GM23248 (cell line): ENCODE results near the gene ANKRD12.

ENCODE experiments used
- EZH2 ChIP-seq: fragments of 200-600 bp; sonication (generic); IDR thresholded peaks from 2 replicates; pipeline ENCODE4 v1.6.1; 2018; ENCODE audit warnings: antibody characterized with exemption, mild to moderate bottlenecking; ENCODE audit not compliant: insufficient read depth, poor library complexity, severe bottlenecking
- EZH2phosphoT487 ChIP-seq: fragments of 200-600 bp; sonication (generic); IDR thresholded peaks from 2 replicates; pipeline ENCODE4 v1.6.1; 2018; ENCODE audit warnings: antibody characterized with exemption, moderate library complexity, mild to moderate bottlenecking, low read depth; ENCODE audit not compliant: insufficient read depth

DNA sequence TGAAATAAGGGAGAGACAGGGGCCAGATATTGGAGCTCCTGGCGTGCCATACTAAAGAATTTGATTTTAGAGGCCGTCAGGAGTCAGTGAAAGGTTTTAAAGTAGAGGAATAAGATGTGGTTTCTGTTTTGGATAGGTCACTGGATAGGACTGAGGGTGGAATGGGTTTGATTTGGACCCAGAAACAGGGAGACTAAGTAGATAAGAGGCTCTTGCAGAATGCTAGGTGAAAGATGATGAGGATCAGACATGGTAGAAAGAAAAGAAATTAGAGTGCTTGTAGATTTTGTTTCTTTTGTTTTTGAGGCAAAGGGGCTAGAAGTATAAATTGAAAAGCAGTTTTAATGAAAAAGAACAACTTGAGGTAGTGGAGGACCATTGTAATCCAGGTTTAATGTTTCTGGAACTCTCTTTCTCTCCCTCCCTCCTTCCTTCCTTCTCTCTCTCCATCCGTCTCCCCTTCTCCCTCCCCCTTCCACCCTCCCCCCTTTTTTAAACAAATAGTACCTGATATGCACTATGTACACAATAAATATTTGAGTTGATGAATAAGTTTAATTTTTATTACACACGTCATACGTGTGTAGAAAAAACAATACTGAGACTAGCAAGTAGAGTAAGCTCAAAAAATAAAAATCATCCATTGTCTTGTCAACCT is 32.2 kb upstream of the ANKRD12 start:
- TF ChIP-seq EZH2phosphoT487 (no peak), EZH2 (no peak)
